HEK293T (cell line): ENCODE results near the gene SMDT1.
A peak's percentile ranks its signal among the peaks of the same experiment; 100 is the strongest.
"Not testable (repeated sequence)": the region's sequence is repeated elsewhere in the genome, so short reads cannot be mapped to it uniquely, and the experiment has no call there.

ENCODE experiments used
- CTCF ChIA-PET: fragments of 350-600 bp; formaldehyde crosslinking; extraction: SDS; loops from one replicate; lab custom pipeline; 2021; ENCODE audit warnings: antibody characterized with exemption, inconsistent platforms; lab: Yijun Ruan, JAX
- POLR2A ChIA-PET: fragments of 350-600 bp; formaldehyde crosslinking; extraction: SDS; loops from one replicate; lab custom pipeline; 2020; ENCODE audit warnings: antibody characterized with exemption, inconsistent platforms; lab: Yijun Ruan, JAX
- DNase-seq: peaks from one replicate; pipeline ENCODE4 v3.0.0; 2012; ENCODE audit warnings: mixed read lengths; ENCODE audit errors: extremely low spot score
- ARNT ChIP-seq: fragments of 450-650 bp; IDR thresholded peaks from 2 replicates; pipeline ENCODE4 v1.6.1; 2017; ENCODE audit warnings: mild to moderate bottlenecking
- BHLHE40 ChIP-seq: fragments of 450-650 bp; IDR thresholded peaks from 2 replicates; pipeline ENCODE4 v1.6.1; 2016; ENCODE audit warnings: mild to moderate bottlenecking, moderate library complexity, borderline replicate concordance
- CTBP1 ChIP-seq: fragments of 450-650 bp; IDR thresholded peaks from 2 replicates; pipeline ENCODE4 v1.6.1; 2016; ENCODE audit warnings: borderline replicate concordance
- ELF4 ChIP-seq: fragments of 450-650 bp; IDR thresholded peaks from 2 replicates; pipeline ENCODE4 v1.6.1; 2017; ENCODE audit warnings: antibody characterized with exemption
- FOXA1 ChIP-seq: fragments of 450-650 bp; IDR thresholded peaks from 2 replicates; pipeline ENCODE4 v1.6.1; 2016; ENCODE audit warnings: mild to moderate bottlenecking
- FOXK2 ChIP-seq: fragments of 450-650 bp; IDR thresholded peaks from 2 replicates; pipeline ENCODE4 v1.6.1; 2016; ENCODE audit warnings: mild to moderate bottlenecking
- FOXM1 ChIP-seq: fragments of 450-650 bp; IDR thresholded peaks from 2 replicates; pipeline ENCODE4 v1.6.1; 2017; ENCODE audit warnings: mild to moderate bottlenecking, borderline replicate concordance
- HDGF ChIP-seq: fragments of 450-650 bp; IDR thresholded peaks from 2 replicates; pipeline ENCODE4 v1.6.1; 2017; ENCODE audit warnings: antibody characterized with exemption, borderline replicate concordance
- L3MBTL2 ChIP-seq: fragments of 450-650 bp; conservative IDR thresholded peaks from 2 replicates; pipeline ENCODE4 v1.6.1; 2016; ENCODE audit warnings: mild to moderate bottlenecking
- LEF1 ChIP-seq: fragments of 450-650 bp; IDR thresholded peaks from 2 replicates; pipeline ENCODE4 v1.6.1; 2017; ENCODE audit warnings: mild to moderate bottlenecking, borderline replicate concordance
- NFRKB ChIP-seq: fragments of 450-650 bp; IDR thresholded peaks from 2 replicates; pipeline ENCODE4 v1.6.1; 2016; ENCODE audit warnings: mild to moderate bottlenecking, moderate library complexity
- SP1 ChIP-seq: fragments of 450-650 bp; IDR thresholded peaks from 2 replicates; pipeline ENCODE4 v1.6.1; 2017
- SUZ12 ChIP-seq: fragments of 450-650 bp; IDR thresholded peaks from 2 replicates; pipeline ENCODE4 v1.6.1; 2016; ENCODE audit warnings: mild to moderate bottlenecking
- TARDBP ChIP-seq: fragments of 450-650 bp; IDR thresholded peaks from 2 replicates; pipeline ENCODE4 v1.6.1; 2016
- ZNF384 ChIP-seq: fragments of 450-650 bp; IDR thresholded peaks from 2 replicates; pipeline ENCODE4 v1.6.1; 2016
- TF ChIP-seq, protein P1 (sequence below): fragments of 450-650 bp; IDR thresholded peaks from 2 replicates; pipeline ENCODE4 v1.6.1; 2016

Gene SMDT1

DNA sequence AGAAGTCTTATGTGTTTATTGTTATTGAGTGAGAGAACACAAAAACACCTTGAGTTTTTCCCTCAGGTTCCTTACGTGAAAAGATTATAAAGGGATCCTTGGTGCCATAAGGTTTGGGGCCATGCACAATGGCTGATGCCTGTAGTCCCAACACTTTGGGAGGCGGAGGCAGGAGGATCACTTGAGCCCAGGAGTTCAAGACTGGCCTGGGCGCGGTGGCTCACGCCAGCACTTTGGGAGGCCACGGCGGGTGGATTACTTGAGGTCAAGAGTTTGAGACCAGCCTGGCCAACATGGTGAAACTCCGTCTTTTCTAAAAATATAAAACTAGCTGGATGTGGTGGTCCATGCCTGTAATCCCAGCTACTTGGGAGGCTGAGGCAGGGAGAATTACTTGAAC lies 5.4 kb downstream of the SMDT1 start:
- TF ChIP-seq SUZ12 (no peak), ELF4 (no peak), ARNT (no peak), TARDBP (no peak), HDGF (no peak), L3MBTL2 (no peak), FOXA1 (no peak), FOXM1 (no peak), LEF1 (no peak), NFRKB (no peak), ZNF384 (no peak), FOXK2 (no peak), SP1 (no peak), BHLHE40 (no peak), CTBP1 (no peak)
- TF ChIP-seq, protein P1, sequence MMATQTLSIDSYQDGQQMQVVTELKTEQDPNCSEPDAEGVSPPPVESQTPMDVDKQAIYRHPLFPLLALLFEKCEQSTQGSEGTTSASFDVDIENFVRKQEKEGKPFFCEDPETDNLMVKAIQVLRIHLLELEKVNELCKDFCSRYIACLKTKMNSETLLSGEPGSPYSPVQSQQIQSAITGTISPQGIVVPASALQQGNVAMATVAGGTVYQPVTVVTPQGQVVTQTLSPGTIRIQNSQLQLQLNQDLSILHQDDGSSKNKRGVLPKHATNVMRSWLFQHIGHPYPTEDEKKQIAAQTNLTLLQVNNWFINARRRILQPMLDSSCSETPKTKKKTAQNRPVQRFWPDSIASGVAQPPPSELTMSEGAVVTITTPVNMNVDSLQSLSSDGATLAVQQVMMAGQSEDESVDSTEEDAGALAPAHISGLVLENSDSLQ = no peak
- DNase-seq = no peak
- POLR2A ChIA-PET = no interaction called here
- CTCF ChIA-PET = no interaction called here

DNA sequence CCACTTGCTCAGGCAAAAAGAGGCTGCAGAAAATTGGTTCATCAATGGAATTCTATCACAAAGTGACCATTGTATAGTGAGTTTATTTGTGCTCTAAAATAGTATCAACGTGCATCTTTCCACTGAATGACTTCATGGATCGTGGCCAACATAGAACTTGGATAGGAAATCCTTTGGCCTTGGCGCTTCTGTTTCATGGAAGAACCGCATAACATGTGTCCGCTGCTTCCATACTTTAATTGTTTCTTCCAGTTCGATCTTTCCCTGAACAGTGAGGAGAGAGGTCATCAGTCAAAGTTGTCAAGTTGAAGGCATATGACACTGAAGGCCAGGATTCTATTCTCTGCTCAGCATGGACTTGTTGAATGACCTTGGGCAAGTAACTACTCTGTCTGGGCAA lies 6.6 kb downstream of the SMDT1 start:
- CTCF ChIA-PET = interaction anchor here (0.5 kb wide), 1 partner anchor 10 kb away, joined by 3 read pairs; no protein-coding TSS in a partner anchor

DNA sequence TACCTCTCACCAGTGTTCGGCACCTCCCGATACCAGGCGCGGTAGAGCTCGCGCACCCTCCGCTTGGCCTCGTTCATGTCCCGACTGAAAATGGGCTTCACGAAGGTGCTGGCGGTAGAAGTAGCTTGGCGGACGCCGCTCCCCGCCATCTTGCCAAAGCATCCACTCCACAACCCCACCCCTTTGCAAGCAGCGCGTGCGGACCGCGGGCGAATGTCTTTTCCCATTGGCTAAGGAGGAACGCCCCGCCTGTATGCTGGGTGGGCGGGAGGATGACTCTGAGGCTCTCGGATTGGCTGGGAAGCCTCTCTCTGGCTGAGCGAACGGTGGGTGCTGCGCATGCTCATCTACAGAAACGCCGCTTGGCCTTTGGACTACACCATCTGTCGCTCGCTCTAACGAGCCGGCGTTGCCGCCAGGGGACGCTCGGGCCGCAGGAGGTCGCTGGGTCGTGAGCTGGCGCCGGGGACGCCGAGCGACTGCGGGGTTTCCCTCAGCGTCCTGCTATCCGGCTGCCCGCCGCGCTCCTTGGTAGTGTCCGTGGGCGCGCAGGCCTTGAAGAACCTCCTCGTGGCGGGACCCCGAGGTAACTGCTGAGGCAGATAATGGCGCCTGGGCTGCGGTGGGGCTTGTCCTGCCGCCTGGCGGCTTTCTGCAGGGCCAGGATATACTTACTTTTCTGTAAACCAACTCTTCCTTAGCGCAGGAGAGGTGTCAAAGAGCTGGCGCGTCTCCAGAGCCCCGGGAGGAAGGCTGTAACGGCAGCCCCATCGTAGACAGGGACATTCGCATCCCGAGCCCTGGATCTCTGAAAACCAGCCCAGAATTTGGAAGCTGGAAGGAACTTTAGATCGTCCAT lies 11.3 kb downstream of the SMDT1 start, which contains the start of gene NDUFA6:
Gene NDUFA6 (minus strand): TSS at position 177 of the 859 bp plus-strand sequence. CDS start 28 bp downstream, at position 149.
- peak; percentile 97 for DNase-seq
- POLR2A ChIA-PET = interaction anchor here (0.9 to 4.8 kb wide), 10 partner anchors 11 to 393 kb away, joined by 3 to 57 read pairs (median 6); partner anchors contain the start of genes CENPM, NAGA and SMDT1
- CTCF ChIA-PET = interaction anchor here (0.6 to 2.2 kb wide), 12 partner anchors 10 to 441 kb away, joined by 3 to 16 read pairs (median 3); no protein-coding TSS in a partner anchor
- TF ChIP-seq, protein P1 = peak; percentile 80
- TF ChIP-seq NFRKB = no peak
- peak; percentile 49; the same call in 1 of the 2 replicates for TF ChIP-seq HDGF
- TF ChIP-seq ELF4 = peak; percentile 37; the same call in 1 of the 2 replicates
- TF ChIP-seq L3MBTL2 = peak; percentile 64

More for the DNA sequence above, 6.6 kb downstream of the SMDT1 start:
- DNase-seq = no peak
- TF ChIP-seq SP1 (no peak), FOXA1 (no peak), SUZ12 (no peak), FOXK2 (no peak), L3MBTL2 (no peak), ARNT (no peak), LEF1 (no peak), BHLHE40 (no peak)
- TF ChIP-seq, protein P1 = no peak
- POLR2A ChIA-PET = interaction anchor here (0.9 kb wide), 1 partner anchor 139 kb away, joined by 3 read pairs; the partner anchor contains the start of gene CENPM

DNA sequence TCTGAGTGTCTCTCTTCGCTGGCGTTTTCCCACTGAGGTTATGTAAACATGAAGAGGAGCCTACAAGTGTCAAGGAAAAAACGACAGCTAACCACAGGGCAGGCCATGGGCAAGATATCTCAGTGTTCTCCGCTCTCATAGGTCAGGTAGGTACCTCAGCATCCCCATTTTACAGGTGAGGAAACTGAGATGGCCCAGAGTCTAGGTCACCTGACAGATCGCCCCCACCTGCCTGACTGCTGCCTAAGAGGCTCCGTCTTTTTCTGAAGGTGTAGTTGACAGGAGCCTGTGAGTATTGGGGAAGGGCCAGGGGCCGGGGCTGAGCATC lies 11.9 kb downstream of the SMDT1 start:
- ChIA-PET CTCF (interaction anchor here (0.6 to 2.2 kb wide), 12 partner anchors 11 to 440 kb away, joined by 3 to 16 read pairs (median 3); no protein-coding TSS in a partner anchor), POLR2A (interaction anchor here (1.0 to 4.8 kb wide), 9 partner anchors 11 to 394 kb away, joined by 3 to 57 read pairs (median 6); partner anchors contain the start of genes CENPM, NAGA and SMDT1)
- no peak for TF ChIP-seq HDGF
- peak; percentile 19; the same call in 1 of the 2 replicates for TF ChIP-seq FOXM1
- DNase-seq = no peak

DNA sequence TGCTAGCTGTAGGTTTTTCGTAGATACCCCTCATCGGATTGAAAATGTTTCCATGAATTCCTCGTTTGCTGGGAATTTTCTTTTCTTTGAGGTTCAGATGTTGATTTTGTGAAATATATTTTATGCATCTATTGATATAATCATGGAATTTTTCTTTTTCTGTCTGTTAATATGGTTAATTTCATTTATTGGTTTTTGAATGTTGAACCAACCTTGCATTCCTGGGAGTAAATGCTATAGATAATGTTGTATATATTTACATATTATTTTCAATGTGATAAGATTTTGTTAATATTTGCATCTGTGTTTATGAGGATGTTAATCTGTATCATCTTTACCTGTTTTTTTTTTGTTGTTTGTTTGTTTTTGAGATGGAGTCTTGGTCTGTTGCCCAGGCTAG lies 21.7 kb downstream of the SMDT1 start:
- ChIA-PET CTCF (no interaction called here), POLR2A (no interaction called here)
- DNase-seq = no peak
- TF ChIP-seq CTBP1 (no peak), FOXA1 (no peak), TARDBP (no peak), ARNT (no peak), BHLHE40 (no peak), NFRKB (no peak), ZNF384 (no peak), SP1 (no peak), SUZ12 (no peak), LEF1 (no peak), FOXK2 (no peak), ELF4 (no peak), L3MBTL2 (no peak), HDGF (no peak), FOXM1 (no peak)
- TF ChIP-seq, protein P1 = no peak

DNA sequence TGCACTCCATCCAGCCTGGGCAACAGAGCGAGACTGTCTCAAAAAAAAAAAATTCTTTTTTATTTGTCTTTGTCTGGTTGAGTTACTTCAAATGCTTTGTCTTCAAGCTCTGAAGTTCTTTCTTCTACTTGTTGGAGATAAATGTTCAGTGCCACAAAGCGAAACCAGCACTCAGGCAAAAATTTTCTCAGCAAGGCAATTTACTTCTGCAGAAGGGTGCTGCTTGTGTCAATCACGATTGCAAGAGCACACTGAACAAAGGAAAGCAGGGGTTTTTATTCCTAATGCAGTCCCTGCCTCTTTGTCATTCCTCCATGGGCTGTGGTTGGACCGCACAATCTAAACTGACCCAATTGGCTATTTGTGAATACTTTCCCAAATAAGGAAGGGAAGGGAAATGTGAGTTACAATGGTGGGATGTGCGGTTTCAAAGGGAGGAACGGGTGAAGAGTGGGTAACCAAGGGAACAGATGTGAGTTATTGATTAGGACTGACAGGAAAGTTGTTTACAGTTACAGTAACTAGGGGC lies 24.9 kb downstream of the SMDT1 start:
- CTCF ChIA-PET, POLR2A ChIA-PET, DNase-seq: not testable (repeated sequence)
